HK-2 (cell line): Measurements from ENCODE around the gene VAV2.
A peak's percentile ranks its signal among the peaks of the same experiment; 100 is the strongest.

Experiments
- DNase-seq: peaks from one replicate; pipeline ENCODE4 v3.0.0-alpha.2; 2018; ENCODE audit not compliant: unreplicated experiment

The VAV2 gene

GRCh38 chr9:133728856-133729616 is 263.1 kb downstream of the VAV2 start:
- no peak for DNase-seq

- DNase-seq: no peak
Observed at GRCh38 chr9:133727876-133728441, 264.2 kb downstream of the VAV2 start.

- no peak for DNase-seq
Observed at GRCh38 chr9:133727277-133727875, 264.7 kb downstream of the VAV2 start.

- DNase-seq: peak; percentile 49
Observed at GRCh38 chr9:133726401-133727276, 265.5 kb downstream of the VAV2 start.

- DNase-seq: no peak
Observed at GRCh38 chr9:133725886-133726285, 266.2 kb downstream of the VAV2 start.

GRCh38 chr9:133718563-133719315 is 273.4 kb downstream of the VAV2 start:
- DNase-seq: no peak

- no peak for DNase-seq
Observed at GRCh38 chr9:133717113-133718031, 274.8 kb downstream of the VAV2 start.

GRCh38 chr9:133716564-133717112 is 275.5 kb downstream of the VAV2 start:
- no peak for DNase-seq

- DNase-seq: no peak
Observed at GRCh38 chr9:133715866-133716563, 276.1 kb downstream of the VAV2 start.

- no peak for DNase-seq
Observed at GRCh38 chr9:133715295-133715865, 276.7 kb downstream of the VAV2 start.

GRCh38 chr9:133714606-133715294 is 277.4 kb downstream of the VAV2 start:
- DNase-seq: no peak

- no peak for DNase-seq
Observed at GRCh38 chr9:133713960-133714495, 278.1 kb downstream of the VAV2 start.

GRCh38 chr9:133713150-133713959 is 278.8 kb downstream of the VAV2 start:
- no peak for DNase-seq

- no peak for DNase-seq
Observed at GRCh38 chr9:133712221-133713100, 279.7 kb downstream of the VAV2 start.
